ENCODE measurements around the gene CNTNAP5.

CNTNAP5 gene

DNA sequence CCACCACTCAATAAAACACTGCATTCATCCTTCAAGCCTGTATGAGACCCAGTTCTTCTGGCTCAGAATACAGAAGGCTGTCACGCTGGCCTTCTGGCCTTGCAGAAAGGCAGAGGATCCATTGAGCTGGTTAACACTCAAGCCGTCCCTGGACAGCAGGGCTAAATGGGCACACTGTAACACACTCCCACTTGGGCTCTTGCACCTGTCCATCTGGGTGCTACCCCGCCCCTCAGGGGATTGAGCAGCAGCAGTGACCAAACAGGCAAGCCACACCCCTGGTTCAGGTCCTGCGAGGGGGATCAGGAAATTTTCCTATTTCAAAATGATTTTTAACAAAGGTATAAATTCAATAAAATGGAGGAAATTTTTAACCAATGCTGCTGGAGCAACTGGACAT is 936.0 kb downstream of the CNTNAP5 start:
- H3K27ac ChIP-seq = no peak overlapping the region
- no peaks in the 10 kb centered on the region for H3K36me3 ChIP-seq (replicated peaks)
- no peak for TF ChIP-seq CTCF (IDR thresholded peaks at IDR 0.05; ENCODE audit: low read depth, low read length, missing control alignments)
- no peak for DNase-seq
- in situ Hi-C loops (cut with HindIII; ENCODE audit: low pct_ligation_motif_present, low sequenced_read_pairs) = no loop called here
- H3K27me3 ChIP-seq (replicated peaks) = no peaks in the 10 kb centered on the region
- H3K4me3 ChIP-seq (ENCODE audit: low read depth, low read length) = no peak overlapping the region

Measured in brain microvascular endothelial cell (primary cell).